ENCODE measurements around the gene GPATCH4. TPM values are rescaled to one million over a fixed set of nuclear protein-coding genes. Genes with fewer than 3 reads are reported as not detected.

GPATCH4 gene
- total RNA-seq, 1 experiment from 2014 or later: 71.7 TPM

DNA sequence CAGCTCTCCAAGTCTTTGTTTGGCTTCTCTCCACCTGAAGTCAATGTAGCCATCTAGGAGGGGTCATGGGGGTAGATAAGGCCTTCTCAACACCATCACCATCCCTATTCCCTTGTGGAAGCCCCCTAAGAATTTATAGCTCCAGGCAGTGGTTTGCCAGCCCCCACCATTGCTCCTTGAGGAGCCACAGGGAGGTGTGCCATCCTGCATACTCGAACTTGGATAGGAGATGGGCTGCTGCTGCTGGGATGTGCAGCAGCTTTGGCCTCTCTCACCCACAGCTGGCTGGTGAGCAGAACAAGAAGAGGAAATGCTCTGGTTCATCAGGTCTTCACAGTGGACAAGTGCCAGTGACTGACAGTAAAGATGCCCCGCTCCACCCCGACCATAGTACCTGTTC, 4.9 kb downstream of the GPATCH4 start:
- H2AFZ ChIP-seq (ENCODE audit: low read length): no peak overlapping the region
- H2AK5ac ChIP-seq (ENCODE audit: insufficient read length, low read length): no peak overlapping the region
- no peak overlapping the region for H3K18ac ChIP-seq (ENCODE audit: insufficient read length, low read depth, low read length)
- H4K20me1 ChIP-seq (ENCODE audit: control insufficient read depth, insufficient read depth, insufficient read length): peaks cover 2% of the 10 kb centered on the region
- no peaks in the 10 kb centered on the region for H3K79me1 ChIP-seq (ENCODE audit: insufficient read depth, low read depth, low read length, poor library complexity, severe bottlenecking)
- H3K23ac ChIP-seq (ENCODE audit: insufficient read length, low read depth, low read length): no peak overlapping the region
- Mint-ChIP-seq H3K27me3 (ENCODE audit: low read depth) (no peaks in the 10 kb centered on the region), H3K36me3 (ENCODE audit: insufficient read depth in 1 of 3, low read depth in 3 of 3) (peaks cover 32 to 75% (median 56%) of the 10 kb centered on the region in 3 experiments; a peak in 6 of 7 replicates), H3K27ac (no peak overlapping the region; a peak in 1 of 7 replicates), H3K4me3 (no peak overlapping the region), H3K9me3 (no peaks in the 10 kb centered on the region; a peak in 1 of 5 replicates), H3K4me1 (peaks cover 12 to 18% of the 10 kb centered on the region in 2 experiments)
- no peak overlapping the region for H3K4me2 ChIP-seq (ENCODE audit: insufficient read depth, insufficient read length, low read length)
- H2BK20ac ChIP-seq (ENCODE audit: low read depth, low read length, poor library complexity, severe bottlenecking): no peak overlapping the region
- H4K91ac ChIP-seq (ENCODE audit: insufficient read length, low read depth, low read length): no peak overlapping the region
- no peak overlapping the region for H4K5ac ChIP-seq (ENCODE audit: insufficient read length, low read depth, low read length)
- H3T11ph ChIP-seq (ENCODE audit: low read length): no peak overlapping the region
- DNase-seq: no peak
- TF ChIP-seq, protein P1, sequence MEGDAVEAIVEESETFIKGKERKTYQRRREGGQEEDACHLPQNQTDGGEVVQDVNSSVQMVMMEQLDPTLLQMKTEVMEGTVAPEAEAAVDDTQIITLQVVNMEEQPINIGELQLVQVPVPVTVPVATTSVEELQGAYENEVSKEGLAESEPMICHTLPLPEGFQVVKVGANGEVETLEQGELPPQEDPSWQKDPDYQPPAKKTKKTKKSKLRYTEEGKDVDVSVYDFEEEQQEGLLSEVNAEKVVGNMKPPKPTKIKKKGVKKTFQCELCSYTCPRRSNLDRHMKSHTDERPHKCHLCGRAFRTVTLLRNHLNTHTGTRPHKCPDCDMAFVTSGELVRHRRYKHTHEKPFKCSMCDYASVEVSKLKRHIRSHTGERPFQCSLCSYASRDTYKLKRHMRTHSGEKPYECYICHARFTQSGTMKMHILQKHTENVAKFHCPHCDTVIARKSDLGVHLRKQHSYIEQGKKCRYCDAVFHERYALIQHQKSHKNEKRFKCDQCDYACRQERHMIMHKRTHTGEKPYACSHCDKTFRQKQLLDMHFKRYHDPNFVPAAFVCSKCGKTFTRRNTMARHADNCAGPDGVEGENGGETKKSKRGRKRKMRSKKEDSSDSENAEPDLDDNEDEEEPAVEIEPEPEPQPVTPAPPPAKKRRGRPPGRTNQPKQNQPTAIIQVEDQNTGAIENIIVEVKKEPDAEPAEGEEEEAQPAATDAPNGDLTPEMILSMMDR (conservative IDR thresholded peaks at IDR 0.05): no peak
- H3K4ac ChIP-seq (ENCODE audit: low read depth, low read length): no peak overlapping the region
- no peak overlapping the region for H3K14ac ChIP-seq (ENCODE audit: insufficient read depth, low read length)
- no peak overlapping the region for H3K27ac ChIP-seq (ENCODE audit: insufficient read length, low read depth, low read length)
- no peak overlapping the region for H2BK12ac ChIP-seq (ENCODE audit: insufficient read length, low read depth, low read length)
- H2BK15ac ChIP-seq (ENCODE audit: low read depth, low read length): no peak overlapping the region
- H3K56ac ChIP-seq (ENCODE audit: insufficient read length, low read depth, low read length): no peak overlapping the region
- H3K9ac ChIP-seq (ENCODE audit: extremely low read depth, insufficient read length, low read length): no peak overlapping the region
- no peaks in the 10 kb centered on the region; the same call in 1 of the 2 replicates for H3K79me2 ChIP-seq (ENCODE audit: insufficient read depth, low read length)
- H3K4me1 ChIP-seq (ENCODE audit: insufficient read depth, low read length): no peaks in the 10 kb centered on the region
- H3K9me3 ChIP-seq (ENCODE audit: control insufficient read depth, low read depth, low read length): no peaks in the 10 kb centered on the region
- H3K23me2 ChIP-seq (ENCODE audit: insufficient read length, low read depth, low read length, poor library complexity, severe bottlenecking): peaks cover under 1% of the 10 kb centered on the region
- no peak overlapping the region for H2BK120ac ChIP-seq (ENCODE audit: low read depth, low read length, poor library complexity, severe bottlenecking)
- H2BK5ac ChIP-seq (ENCODE audit: insufficient read length, low read length): no peak overlapping the region
- H4K8ac ChIP-seq (replicated peaks; ENCODE audit: insufficient read length, low read depth, low read length): no peak overlapping the region
- H3K27me3 ChIP-seq (ENCODE audit: insufficient read depth, low read length): no peaks in the 10 kb centered on the region
- no CpG with 5 or more reads among the region's 3 CpGs for WGBS (ENCODE audit: extremely low coverage, insufficient read length, low lambda C conversion rate)
